GM21528 (cell line): ENCODE data around the gene PPID.
"Not testable (repeated sequence)": the region's sequence is repeated elsewhere in the genome, so short reads cannot be mapped to it uniquely, and the experiment has no call there.

Experiments
- ATAC-seq: cut with Tn5 transposase; IDR thresholded peaks from one replicate; pipeline ENCODE4 v1.9.1; 2021; ENCODE audit warnings: mild to moderate bottlenecking, moderate library complexity; ENCODE audit not compliant: unreplicated experiment, low FRiP score

Gene PPID

DNA sequence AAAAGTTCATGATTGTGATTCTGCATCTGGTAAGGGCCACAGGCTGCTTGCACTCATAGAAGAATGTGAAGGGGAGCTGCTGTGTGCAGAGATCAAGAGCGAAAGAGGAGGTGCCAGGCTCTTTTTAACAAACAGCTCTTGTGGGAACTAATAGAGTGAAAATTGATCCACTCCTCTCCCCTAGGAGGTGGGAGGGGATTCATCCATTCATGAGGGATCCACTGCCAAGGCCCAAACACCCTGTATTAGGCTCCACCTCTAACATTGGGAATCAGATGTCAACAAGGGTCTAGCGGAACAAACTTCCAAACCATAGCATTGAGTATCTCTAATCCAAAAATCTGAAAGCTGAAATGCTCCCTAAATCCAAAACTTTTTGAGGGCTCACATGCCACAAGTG lies 16.4 kb upstream of the PPID start:
- ATAC-seq, result no peak

DNA sequence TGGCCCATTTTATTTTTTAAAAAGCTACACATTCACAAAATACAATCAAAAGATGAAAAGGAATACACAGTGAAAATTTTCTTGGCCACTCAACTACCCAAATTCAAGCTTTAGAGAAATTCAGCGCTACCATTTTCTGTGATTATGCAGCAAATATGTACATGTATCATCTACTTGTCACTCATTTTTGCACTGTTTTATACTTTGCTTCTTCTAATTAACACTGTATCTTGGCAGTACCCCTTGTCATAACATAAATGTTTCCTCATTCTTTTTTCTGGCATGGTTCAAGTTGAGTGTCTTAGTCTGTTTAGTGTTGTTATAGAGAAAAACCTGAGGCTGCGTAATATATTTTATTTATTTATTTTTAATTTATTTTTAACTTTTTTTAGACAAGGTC lies 15.7 kb upstream of the PPID start:
- no peak for ATAC-seq

DNA sequence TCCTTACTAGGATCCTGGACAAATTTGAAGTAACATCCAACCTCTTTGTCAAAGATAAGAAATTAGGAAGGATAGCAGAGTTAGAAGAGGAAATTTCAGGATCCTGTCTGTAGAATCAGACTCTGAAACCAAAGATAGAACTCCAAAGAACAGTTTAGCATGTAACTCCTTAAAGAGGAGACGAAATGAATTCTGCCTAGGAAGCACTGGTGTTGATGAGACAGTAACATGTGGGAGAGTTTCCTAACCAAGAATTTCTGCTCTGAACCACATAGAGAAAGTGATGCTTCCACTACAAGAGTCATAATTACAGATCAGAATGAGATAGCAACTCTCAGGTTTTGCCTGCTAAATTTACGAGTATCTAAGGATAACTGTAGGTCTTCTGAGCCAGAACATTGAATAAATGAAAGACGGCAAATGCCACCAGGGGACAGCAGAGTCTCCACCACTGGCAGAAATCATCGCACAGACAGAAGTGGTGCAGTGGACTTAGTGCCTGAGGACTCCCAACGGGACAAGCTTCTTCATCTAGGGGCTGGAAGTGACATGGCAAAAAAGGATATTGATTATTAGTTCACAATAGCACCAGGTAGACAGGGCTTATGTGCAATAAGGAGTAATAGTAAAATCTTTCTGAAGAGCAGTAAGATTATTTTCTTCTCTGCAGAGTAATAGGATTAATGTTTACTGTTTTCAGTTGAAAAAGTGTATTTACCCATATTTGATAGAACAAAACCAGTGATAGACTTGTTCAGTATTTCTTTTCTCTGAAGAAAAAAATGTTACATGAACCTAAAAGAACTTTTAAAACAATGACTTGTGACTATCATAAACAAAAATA lies 6.7 kb upstream of the PPID start:
- ATAC-seq, result peak; percentile 70

DNA sequence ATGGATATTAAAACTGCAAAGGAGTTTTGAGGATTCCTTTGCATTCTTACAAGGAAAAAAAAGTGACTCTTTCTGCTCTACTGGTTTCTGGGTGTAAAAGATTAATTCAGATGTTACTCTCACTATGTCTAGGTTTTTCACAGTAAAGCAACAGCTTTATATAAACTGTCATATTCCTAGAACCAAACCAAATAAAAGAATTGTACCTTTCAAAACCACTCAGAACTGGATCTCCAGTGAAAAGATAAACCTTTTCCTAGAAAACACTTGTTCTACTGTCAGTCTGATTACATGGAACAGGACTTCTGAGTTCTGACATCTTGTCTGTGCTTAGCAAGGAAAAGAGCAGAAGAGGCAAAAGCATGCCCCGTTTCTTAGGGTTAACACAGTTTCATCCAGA lies 5.0 kb upstream of the PPID start:
- ATAC-seq, result no peak

DNA sequence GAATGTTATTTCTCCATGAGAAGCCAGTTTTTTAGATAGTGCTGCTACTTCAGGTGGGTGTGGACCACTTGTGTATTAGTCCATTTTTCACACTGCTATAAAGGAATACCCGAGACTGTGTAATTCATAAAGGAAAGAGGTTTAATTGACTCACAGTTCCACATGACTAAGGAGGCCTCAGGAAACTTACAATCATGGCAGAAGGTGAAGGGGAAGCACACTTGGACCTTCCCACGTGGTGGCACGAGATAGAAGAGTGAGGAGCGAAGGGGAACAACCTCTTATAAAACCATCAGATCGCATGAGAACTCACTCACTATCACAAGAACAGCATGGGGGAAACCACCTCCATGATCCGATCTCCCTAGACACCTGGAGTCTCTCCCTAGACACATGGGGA lies 3.4 kb upstream of the PPID start:
- no peak for ATAC-seq

DNA sequence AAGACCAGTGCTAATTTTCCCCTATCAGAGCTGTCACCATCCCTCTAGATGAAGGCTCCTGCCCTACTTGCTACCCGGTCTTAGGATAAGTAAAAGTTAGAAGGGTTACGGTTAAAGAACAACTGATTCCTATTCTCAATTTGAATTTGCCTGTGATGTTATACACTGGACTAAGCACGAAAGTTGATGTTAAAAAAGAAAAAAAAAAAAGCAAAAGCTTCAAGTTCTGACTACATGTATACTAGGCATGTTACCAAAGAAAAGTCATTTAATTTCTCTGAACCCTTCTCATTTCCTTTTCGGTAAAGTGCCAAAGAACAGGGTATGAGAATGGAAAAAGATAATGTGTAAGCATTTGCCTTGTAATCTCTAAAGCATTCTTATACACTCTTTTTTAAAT lies 1.4 kb upstream of the PPID start:
- ATAC-seq, result no peak

DNA sequence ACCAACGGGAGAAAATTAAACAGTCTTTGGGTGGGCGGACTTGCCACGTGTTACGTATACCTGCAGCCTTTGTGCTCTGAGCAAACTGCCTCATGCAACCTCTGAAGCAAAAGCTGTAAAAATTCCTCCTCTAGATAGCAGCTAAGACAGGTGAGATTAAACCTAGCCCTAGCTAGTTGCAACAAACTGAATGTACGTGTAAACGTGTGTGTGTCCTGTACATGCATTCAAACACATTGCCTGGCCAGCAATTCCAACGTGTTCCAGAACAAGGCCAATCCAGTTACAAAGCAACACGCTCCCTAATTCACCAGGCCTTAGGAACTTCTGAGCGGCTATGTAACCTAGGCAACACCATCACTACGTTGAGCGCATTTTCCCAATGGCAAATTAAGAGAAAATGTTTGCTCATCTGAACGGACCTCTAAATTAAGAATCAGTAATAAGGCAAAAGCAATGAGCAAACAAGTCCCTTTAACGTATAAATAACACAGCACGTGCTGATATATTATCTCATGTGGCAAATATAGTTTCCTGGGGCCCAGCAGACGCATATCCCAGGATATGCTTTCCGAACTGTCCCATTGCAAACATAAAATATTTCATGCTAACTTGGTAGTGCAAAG lies 792 bp downstream of the PPID start:
- peak; percentile 32 for ATAC-seq

DNA sequence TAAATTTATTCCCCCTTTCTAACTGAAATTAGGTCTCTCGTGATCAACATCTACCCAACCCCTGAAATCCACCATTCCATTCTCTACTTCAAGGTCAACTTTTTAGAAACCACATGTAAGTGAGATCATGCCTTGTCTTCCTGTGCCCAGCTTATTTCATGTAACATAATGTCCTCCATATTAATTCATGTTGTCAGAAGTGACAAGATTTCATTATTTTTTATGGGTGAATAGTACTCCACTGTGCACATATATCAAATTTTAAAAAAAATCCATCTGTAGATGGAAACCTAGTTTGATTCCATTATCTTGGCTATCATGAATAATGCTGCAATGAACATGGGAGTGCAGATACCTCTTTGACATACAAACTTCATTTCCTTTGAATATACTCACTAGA lies 1.5 kb downstream of the PPID start:
- no peak for ATAC-seq

DNA sequence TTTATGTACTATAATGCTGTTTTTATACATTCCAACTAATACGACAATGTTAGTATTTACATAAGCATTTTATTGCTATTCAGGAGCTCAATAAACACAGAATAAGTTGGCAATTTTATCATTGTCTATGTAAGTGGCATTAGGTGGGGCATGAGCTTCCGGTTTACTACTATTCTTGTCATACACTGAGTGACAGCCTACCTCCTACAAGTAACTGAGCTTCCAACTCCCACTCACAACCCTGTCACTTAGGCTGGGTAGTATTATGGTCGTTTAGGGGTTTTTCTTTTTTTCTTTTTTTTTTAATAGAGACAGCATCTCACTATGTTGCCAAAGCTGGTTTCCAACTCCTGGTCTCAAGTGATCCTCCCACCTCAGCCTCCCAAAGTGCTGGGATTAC lies 7.4 kb downstream of the PPID start:
- ATAC-seq, result no peak

DNA sequence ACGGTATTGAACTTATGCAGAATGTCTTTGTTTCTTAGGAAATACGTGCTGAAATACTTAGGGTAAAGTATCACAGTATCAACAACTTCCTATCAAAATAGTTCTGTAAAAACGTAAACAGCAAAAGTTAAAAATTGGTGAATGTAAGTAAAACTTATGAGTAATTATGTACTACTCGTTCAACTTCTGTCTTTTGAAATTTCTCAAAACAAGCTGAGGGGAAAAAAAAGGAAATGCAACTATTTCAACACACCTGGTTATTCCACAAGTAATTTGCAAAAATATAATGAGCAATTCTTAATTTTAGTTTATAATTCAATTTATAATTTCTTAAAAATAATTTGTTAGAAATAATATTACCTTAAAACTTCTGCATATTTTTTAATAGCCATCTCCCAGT lies 8.3 kb downstream of the PPID start:
- ATAC-seq, result no peak

DNA sequence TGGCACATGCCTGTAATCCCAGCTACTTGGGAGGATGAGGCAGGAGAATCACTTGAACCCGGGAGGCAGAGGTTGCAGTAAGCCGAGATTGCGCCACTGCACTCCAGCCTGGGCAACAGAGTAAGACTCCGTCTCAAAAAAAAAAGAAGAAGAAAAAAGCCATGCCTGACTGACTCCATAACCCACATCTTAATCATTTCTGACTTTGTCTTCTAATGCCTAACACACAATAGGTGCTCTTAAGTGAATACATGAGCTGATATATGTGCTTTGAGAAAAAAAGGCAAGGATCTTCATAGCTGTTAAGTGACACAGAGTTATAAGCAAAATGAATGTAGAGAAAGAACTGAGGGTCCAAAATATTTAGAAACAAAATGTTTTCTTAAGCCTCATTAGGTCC lies 10.6 kb downstream of the PPID start:
- ATAC-seq, result not testable (repeated sequence)

DNA sequence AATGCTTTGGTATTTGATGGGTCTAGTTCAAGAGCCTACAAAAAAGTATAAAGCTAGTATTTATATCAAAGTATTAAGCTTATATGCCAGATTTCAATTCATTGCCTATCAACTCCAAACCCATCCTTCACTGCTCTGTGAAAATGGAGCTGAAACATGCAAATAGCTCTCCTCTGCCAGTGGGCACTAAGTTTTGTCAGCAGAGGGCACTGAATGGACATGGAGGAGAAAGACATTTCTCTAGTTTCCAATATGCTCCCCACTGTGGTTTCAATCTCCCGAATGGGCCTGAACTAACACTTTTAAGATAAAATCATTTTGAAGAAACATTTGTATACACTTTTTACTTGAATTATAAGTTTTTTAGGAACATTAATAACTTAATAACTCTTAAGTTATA lies 12.4 kb downstream of the PPID start:
- ATAC-seq, result no peak

DNA sequence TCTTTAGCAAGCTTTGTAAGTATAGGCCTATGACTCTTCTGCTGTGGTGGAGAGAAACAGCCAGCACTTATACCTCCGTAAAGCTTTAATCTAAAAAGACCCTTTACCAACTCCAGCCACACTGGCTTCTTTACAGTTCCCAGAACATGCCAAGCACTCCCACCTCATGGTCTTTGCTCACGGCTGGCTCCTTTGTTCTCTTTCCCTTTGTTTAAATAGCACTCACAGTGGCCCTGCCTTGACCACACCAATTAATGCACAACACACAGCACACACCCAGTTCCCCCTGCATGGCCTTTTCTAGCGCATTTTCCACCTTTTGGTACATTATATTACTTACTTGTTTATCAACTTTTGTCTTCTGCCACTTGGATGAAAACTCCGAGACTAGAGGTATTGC lies 18.9 kb downstream of the PPID start:
- ATAC-seq, result no peak

DNA sequence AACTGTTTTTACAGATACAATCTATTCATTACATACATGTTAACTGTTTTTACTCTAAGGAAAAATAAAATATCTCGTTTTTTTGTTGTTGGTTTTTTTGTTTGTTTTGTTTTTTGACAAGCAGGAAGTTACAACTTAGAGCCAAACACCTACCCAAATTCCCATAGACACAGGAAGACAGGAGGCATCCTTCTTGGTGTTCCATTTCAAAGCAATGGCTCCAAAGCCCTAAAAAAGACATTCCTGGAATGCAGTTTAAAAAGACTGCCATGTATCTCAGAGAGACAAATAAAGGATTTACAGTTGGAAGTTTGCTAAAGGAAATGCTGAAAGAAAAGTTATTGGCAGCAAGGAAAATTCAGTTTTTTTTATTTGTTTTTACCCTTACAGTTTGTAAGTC lies 34.4 kb downstream of the PPID start:
- ATAC-seq, result no peak

DNA sequence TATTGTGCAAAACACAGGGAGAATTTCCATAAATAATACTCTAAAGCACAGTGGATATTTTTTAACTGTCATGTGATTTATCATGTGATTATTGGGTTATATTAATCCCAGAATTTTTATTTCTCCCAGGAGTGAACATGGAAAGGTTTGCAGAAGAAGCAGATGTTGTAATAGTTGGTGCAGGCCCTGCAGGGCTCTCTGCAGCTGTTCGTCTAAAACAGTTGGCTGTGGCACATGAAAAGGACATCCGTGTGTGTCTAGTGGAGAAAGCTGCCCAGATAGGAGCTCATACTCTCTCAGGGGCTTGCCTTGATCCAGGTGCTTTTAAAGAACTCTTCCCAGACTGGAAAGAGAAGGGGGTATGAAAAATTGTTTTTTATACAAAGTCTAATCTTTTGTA lies 41.1 kb downstream of the PPID start:
- no peak for ATAC-seq

DNA sequence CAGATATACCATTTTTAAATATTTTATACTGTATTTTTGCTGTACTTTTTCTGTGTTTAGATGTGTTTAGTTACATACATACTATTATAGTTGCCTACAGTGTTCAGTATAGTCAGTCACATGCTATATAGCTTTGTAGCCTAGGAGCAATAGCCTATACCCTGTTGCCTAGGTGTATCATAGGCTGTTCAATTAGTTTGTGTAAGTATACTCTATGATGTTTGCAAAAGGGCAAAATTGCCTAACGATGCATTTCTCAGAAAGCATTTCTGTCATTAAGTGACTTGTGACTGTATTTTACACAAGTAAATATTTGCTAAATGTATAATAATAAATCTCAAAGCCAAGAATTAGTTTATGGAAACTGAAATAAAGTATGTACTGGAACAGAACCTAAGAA lies 41.6 kb downstream of the PPID start:
- ATAC-seq, result no peak

DNA sequence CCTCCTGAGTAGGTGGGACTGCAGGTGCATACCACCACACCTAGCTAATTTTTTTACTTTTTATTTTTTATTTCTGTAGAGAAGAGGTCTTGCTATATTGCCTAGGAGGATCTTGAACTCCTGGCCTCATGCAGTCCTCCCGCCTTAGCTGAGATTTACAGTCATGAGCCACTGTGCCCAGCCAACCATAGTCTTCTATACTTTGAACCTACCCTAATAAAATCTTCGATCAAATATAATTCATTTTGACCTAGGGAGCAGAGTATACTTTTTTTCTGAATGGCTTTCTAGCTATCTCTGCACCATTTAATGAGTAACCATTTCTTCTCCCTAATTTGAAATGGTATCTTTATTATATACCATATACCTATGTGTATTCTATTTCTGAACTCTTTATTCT lies 44.4 kb downstream of the PPID start:
- no peak for ATAC-seq

DNA sequence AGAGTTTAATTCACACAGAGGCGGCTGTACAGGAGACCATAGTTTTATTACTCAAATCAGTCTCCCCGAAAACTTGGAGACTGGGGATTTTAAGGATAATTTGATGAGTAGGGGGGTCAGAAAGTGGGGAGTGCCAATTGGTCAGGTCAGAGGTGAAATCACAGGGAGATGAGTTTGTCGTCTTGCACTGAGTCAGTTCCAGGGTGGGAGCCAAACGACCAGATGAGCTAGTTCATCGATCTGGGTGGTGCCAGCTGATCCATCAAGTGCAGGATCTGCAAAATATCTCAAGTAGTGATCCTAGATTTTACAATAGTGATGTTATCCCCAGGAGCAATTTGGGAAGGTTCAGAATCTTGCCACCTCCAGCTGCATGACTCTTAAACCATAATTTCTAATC lies 47.1 kb downstream of the PPID start:
- ATAC-seq, result no peak

DNA sequence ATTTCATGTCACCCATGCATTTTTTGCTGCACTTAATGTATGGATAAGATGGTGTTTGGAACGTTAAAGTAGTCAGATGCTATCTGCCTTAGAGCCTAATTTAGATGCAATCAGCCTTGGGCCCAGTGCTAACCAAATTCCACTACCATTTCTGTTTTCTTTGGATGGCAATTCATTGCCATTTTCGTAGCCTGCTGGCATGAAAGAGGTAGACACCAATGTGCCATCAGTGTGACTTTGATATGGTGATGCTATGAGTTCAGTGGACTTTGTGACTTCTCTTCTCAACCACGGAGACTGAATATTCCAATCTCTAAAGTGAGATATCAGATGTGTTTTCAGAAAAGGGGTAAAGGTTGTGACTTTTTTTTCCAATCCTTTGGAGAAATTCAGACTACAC lies 49.6 kb downstream of the PPID start:
- ATAC-seq, result no peak

DNA sequence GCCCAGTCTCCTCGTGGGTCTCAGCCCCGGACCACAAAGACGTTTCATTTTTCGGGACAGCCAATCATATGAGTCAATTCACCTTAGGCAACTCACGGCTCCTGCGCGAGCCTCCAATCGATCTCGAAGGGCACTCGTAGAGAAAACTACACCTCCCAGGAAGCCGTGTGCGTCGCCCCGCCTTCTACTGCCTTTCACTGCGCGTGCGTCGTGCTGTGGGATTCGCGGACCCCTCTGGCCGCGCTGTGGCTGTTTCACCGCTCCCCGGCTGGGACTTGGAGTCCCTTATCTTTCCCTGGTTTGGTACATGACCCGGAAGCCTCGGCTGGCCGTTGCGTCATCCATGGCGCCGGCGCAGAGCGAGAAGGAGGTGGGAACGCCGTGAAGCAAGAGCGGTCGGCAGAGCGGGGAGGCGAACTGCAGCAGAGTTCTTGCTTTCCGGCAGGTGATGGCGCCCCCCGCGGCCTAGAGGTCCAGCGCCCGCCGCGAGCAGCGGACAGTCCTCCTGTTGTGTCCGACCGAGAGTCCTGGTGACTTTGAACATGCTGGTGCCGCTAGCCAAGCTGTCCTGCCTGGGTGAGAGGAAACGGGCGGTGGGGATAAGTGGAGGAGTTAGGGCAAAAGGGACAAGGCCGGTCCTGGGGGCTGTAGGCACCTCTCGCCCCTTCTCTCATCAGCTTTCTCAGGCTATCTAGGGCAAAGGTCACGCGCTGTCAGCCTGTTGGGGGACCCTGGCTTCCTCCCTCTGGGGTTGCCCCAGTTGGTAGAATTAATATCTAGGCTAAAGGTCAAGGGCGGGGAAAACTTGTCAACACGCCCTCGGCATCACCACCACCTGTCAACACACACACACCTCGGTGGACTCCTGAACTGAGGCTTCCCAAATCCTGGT lies 51.0 kb downstream of the PPID start, which contains the start of gene ETFDH:
ETFDH (plus strand) TSS at position 382 of the 892 bp plus-strand sequence; CDS start at position 543, 161 bp downstream.
- ATAC-seq, result peak; percentile 89

DNA sequence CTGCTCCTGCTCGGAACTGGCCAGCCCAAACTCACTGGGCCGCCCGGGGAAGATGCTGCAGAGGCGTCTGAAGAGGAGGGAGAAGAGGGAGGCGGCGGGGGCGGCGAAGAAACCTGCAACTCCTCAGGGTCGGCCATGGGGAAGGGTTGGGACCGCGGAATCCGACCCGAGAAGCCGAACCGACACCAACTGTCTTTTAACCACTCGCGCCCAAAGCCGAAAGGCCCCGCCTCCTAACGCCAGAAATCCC lies 51.6 kb downstream of the PPID start, which contains the start of gene C4orf46:
C4orf46 (minus strand) TSS at position 223 of the 250 bp plus-strand sequence; CDS start at position 137, 86 bp downstream.
- ATAC-seq, result no peak
